ENCODE data around the gene INIP. TPM values are rescaled to one million over a fixed set of nuclear protein-coding genes. Genes with fewer than 3 reads are reported as not detected.
A peak's percentile ranks its signal among the peaks of the same experiment; 100 is the strongest.

The INIP gene
- total RNA-seq, 1 donor from 2014 or later = 17.1 TPM

DNA sequence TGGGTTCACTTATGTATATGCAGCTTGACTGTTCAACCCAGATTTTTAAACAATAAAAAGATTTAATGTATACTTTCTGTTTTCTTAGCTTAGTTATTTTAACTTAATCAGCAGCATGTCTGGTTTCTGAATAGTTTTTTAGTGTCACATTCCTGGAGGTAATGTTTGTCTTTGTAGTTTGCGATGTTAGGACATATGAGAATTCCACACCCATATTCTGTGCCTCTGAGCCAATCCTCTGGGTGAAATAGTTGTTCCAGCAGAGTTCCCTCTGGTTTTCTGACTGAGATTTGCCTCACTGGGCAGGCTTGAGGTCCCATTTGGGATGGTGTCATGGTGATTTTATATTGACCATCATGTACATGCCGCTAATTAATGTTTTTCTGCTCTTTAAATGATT, 48.6 kb downstream of the INIP start:
- DNase-seq (ENCODE audit: low read depth) = no peak
- no peak for FAIRE-seq

DNA sequence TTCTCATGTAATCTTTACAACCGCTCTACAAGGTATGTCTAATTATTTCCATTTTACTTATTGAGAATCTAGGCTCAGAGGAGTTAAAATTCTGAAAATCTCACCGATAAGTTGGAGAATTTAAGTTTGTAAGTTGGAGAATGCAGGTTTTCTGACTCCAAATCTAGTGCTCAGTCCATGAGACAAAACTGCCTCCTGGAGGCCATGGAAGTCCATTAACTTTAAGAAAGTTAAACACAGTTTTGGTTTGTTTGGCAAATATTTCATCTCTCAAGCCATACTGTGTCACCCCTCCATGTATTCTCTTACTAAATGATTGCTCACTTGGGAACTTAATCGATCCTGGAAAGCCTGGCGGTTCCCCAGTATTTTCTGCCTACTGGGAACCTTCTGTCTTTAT, 52.6 kb downstream of the INIP start:
- no peak for FAIRE-seq
- DNase-seq (ENCODE audit: low read depth) = peak; percentile 25
- TF ChIP-seq, protein P1, sequence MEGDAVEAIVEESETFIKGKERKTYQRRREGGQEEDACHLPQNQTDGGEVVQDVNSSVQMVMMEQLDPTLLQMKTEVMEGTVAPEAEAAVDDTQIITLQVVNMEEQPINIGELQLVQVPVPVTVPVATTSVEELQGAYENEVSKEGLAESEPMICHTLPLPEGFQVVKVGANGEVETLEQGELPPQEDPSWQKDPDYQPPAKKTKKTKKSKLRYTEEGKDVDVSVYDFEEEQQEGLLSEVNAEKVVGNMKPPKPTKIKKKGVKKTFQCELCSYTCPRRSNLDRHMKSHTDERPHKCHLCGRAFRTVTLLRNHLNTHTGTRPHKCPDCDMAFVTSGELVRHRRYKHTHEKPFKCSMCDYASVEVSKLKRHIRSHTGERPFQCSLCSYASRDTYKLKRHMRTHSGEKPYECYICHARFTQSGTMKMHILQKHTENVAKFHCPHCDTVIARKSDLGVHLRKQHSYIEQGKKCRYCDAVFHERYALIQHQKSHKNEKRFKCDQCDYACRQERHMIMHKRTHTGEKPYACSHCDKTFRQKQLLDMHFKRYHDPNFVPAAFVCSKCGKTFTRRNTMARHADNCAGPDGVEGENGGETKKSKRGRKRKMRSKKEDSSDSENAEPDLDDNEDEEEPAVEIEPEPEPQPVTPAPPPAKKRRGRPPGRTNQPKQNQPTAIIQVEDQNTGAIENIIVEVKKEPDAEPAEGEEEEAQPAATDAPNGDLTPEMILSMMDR (IDR thresholded peaks at IDR 0.05; ENCODE audit: insufficient read depth, low read length, severe bottlenecking) = peak; percentile 40
- Histone ChIP-seq H3K4me3 (ENCODE audit: low read depth, low read length) (no peak overlapping the region), H3K36me3 (ENCODE audit: control insufficient read depth, insufficient read depth, low read length) (no peaks in the 10 kb centered on the region), H3K27me3 (ENCODE audit: control insufficient read depth, insufficient read depth, low read length) (no peaks in the 10 kb centered on the region)

More for the DNA sequence above, 48.6 kb downstream of the INIP start:
- Histone ChIP-seq H3K4me3 (ENCODE audit: low read depth, low read length) (no peak overlapping the region), H3K36me3 (ENCODE audit: control insufficient read depth, insufficient read depth, low read length) (no peaks in the 10 kb centered on the region), H3K27me3 (ENCODE audit: control insufficient read depth, insufficient read depth, low read length) (no peaks in the 10 kb centered on the region)
- TF ChIP-seq, protein P1 (IDR thresholded peaks at IDR 0.05; ENCODE audit: insufficient read depth, low read length, severe bottlenecking) = no peak

DNA sequence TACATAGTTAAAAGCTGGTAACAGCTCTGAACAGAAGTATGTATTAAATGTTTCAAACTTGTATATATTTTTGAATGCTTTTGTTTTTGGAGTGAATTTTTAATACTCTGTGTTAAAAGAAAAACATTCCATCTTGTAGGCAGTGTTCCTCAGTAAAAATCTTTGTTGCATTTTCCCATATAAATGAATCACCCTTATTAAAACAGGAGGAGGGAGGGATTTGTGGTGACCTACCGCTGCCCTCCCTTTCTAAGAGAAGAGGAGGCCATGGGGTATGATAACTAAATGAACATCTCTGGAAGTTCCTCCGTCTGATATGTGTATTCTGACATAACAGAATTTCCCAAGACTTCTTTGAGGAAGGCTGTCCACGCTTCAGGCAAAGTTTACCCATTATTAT, 53.4 kb downstream of the INIP start:
- TF ChIP-seq, protein P1 (IDR thresholded peaks at IDR 0.05; ENCODE audit: insufficient read depth, low read length, severe bottlenecking) = no peak
- H3K36me3 ChIP-seq (ENCODE audit: control insufficient read depth, insufficient read depth, low read length) = no peaks in the 10 kb centered on the region
- no peak for FAIRE-seq
- DNase-seq (ENCODE audit: low read depth) = no peak
- H3K27me3 ChIP-seq (ENCODE audit: control insufficient read depth, insufficient read depth, low read length) = no peaks in the 10 kb centered on the region
- no peak overlapping the region for H3K4me3 ChIP-seq (ENCODE audit: low read depth, low read length)

DNA sequence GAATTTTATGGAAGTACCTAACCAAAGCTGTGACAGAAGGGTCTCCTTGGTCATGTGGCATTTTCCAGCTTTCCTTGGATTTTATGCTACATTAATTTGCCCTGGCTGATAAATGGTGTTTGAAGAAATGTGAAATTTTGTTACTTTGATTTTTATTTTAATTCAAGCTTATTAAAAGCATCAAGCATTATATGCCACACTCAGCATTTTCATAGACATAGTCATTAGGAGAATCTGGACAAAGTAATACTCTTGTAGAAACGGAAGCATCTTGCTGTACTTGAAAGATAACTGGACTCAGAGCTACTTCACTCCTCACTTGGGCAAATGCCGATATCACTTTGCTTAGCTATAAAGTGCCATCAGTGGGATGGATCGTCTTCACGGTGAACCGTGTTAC, 54.2 kb downstream of the INIP start:
- H3K36me3 ChIP-seq (ENCODE audit: control insufficient read depth, insufficient read depth, low read length) = no peaks in the 10 kb centered on the region
- no peaks in the 10 kb centered on the region for H3K27me3 ChIP-seq (ENCODE audit: control insufficient read depth, insufficient read depth, low read length)
- H3K4me3 ChIP-seq (ENCODE audit: low read depth, low read length) = no peak overlapping the region
- DNase-seq (ENCODE audit: low read depth) (no peak), FAIRE-seq (no peak)
- TF ChIP-seq, protein P1 (IDR thresholded peaks at IDR 0.05; ENCODE audit: insufficient read depth, low read length, severe bottlenecking) = no peak

DNA sequence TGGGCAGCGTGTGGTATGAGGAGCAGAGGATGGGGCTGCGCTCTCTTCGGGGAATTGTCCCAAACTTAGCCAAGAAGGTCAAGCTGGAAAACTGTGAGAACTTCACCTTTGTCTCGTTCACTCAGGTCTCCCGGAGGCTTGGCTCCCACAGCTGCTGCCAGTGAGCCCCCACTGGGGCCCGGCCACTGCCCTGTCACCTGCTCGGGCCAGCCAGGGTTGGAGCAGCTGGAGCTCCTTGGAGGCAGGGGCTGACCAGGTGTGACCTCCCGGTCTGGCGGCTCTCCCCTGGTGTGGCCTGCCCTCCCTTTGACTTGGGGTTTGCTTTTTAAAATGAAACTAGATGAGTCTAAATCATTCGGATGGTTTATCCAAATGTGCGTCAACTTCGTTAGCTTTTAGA, 58.0 kb downstream of the INIP start:
- DNase-seq (ENCODE audit: low read depth) (no peak), FAIRE-seq (no peak)
- TF ChIP-seq, protein P1 (IDR thresholded peaks at IDR 0.05; ENCODE audit: insufficient read depth, low read length, severe bottlenecking) = no peak
- Histone ChIP-seq H3K4me3 (ENCODE audit: low read depth, low read length) (no peak overlapping the region), H3K36me3 (ENCODE audit: control insufficient read depth, insufficient read depth, low read length) (no peaks in the 10 kb centered on the region), H3K27me3 (ENCODE audit: control insufficient read depth, insufficient read depth, low read length) (no peaks in the 10 kb centered on the region)

DNA sequence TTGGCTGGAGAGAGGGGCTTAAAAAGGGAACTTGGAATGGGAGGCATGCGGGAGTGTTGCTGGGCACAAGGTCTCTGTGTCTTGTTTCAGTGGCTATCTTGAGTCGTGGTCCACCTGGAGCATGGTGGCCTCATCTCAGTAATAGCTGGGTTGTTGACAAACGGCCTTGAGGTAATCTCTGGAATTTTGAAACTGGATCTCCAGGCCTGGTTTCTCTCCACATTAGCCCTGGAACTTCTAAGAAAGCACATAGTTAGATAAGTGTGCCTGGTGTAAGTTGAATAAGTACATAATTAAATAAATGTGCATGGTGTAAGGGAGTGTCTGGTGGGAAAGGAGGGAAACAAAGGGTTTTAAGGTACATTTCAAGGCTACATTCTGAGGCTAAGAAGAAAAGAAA, 62.2 kb downstream of the INIP start:
- H3K4me3 ChIP-seq (ENCODE audit: low read depth, low read length) = no peak overlapping the region

More for the DNA sequence above, 62.2 kb downstream of the INIP start:
- FAIRE-seq = peak; percentile 18
- TF ChIP-seq, protein P1 (IDR thresholded peaks at IDR 0.05; ENCODE audit: insufficient read depth, low read length, severe bottlenecking) = no peak
- DNase-seq (ENCODE audit: low read depth) = no peak
- Histone ChIP-seq H3K36me3 (ENCODE audit: control insufficient read depth, insufficient read depth, low read length) (no peaks in the 10 kb centered on the region), H3K27me3 (ENCODE audit: control insufficient read depth, insufficient read depth, low read length) (no peaks in the 10 kb centered on the region)
